ENCODE results near the gene LENEP. TPM values are rescaled to one million over a fixed set of nuclear protein-coding genes. Genes with fewer than 3 reads are reported as not detected.

Gene LENEP
- total RNA-seq, 1 experiment from 2014 or later, result 0.42 TPM

DNA sequence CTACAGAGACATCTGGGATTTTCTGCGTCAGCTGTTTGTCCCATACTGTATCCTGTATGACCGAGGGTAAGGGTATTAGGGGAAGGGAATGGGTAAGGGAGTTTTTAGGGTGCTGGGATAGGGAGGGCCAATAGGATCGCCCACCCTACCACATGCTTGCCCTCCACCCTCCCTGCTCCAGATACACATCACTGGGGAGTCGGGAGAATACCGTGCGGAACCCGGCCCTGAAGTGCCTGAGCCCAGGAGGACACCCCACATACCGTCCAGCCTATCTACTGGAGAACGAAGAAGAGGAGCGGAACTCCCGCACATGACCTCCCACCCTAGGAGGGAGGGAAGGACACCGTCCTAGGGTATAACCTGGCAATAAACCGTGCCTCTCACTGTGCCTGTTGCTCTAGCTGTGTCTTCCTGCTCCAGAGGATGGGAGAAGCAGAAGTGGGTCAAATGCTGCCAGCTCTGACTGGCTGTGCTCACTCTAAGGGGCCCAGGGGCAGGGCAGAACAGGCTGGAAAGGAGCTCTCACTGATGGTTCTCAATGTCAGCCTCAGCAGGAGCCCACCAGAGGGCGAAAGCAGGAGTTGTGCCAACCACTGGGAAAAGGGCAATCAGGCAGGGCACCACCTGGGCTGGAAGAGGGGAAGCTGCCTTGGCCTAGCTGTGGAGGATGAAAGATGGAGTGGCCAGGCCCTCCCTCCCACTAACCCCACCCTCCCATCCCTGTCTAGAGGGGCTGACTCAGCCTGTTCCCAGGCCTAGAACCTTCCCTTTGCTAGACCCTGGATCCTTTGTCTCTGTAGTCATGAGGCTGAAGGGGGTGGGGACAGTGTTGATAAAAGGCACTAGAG lies 440 bp upstream of the LENEP start:
- BruUV-seq (replicated peaks), result no TSS peak
- Histone ChIP-seq H3K9me3 (ENCODE audit: control insufficient read depth in 1 of 2, insufficient read depth in 1 of 2, low read depth in 1 of 2, low read length in 2 of 2) (no peaks in the 10 kb centered on the region), H3K27me3 (ENCODE audit: insufficient read depth, low read length) (no peaks in the 10 kb centered on the region), H2AFZ (ENCODE audit: low read depth, low read length, poor library complexity, severe bottlenecking) (no peak overlapping the region), H3K27ac (ENCODE audit: low read depth, low read length) (peak overlapping the region; percentile 29; the same call in 1 of the 2 replicates), H3K4me1 (ENCODE audit: control insufficient read depth in 1 of 2, insufficient read depth in 2 of 2, low read length in 2 of 2) (peaks cover 20 to 43% of the 10 kb centered on the region in 2 experiments), H3K4me3 (replicated peaks in 1 of 2; ENCODE audit: low read depth in 1 of 2, low read length in 2 of 2) (no peak overlapping the region), H3K4me2 (ENCODE audit: low read length) (no peak overlapping the region), H3K36me3 (ENCODE audit: control insufficient read depth in 1 of 2, insufficient read depth in 2 of 2, low read length in 2 of 2) (peaks cover 4 to 22% of the 10 kb centered on the region in 2 experiments; a peak in 3 of 4 replicates), H3K79me2 (ENCODE audit: insufficient read depth, low read length) (peaks cover 18% of the 10 kb centered on the region; the same call in 1 of the 2 replicates), H3K9ac (ENCODE audit: low read length) (no peak overlapping the region), H3K9me2 (ENCODE audit: insufficient read depth) (no peaks in the 10 kb centered on the region), H4K20me1 (ENCODE audit: insufficient read depth) (no peaks in the 10 kb centered on the region)
- CTCF ChIA-PET, result interaction anchor here (0.7 to 1.3 kb wide), 3 partner anchors 11 to 92 kb away, joined by 4 to 5 read pairs (median 4); no protein-coding TSS in a partner anchor
- POLR2A ChIA-PET, result interaction anchor here (1.1 to 2.8 kb wide), 3 partner anchors 10 to 31 kb away, joined by 3 to 15 read pairs (median 8); partner anchors contain the start of genes CKS1B and FLAD1
- TF ChIP-seq CTCF (IDR thresholded peaks at IDR 0.05 in 2 of 3, conservative IDR thresholded peaks at IDR 0.05 in 1 of 3; ENCODE audit: borderline replicate concordance in 1 of 3, insufficient read depth in 1 of 3, low read depth in 2 of 3, low read length in 2 of 3) (peak in 2 of 3 experiments; percentile 34 to 40; a peak in 3 of 6 replicates), FOSL1 (IDR thresholded peaks at IDR 0.05; ENCODE audit: low read depth) (no peak), POLR2AphosphoS5 (IDR thresholded peaks at IDR 0.05; ENCODE audit: low read depth, low read length) (0 out of 2 replicates have a peak, but pooled peaks have one; percentile 8), ZFX (IDR thresholded peaks at IDR 0.05) (no peak), ZBTB33 (IDR thresholded peaks at IDR 0.05; ENCODE audit: extremely low read depth, insufficient replicate concordance, low read length) (no peak), ZNF274 (IDR thresholded peaks at IDR 0.05; ENCODE audit: low read depth, low read length) (no peak)
- TF ChIP-seq, protein P1, sequence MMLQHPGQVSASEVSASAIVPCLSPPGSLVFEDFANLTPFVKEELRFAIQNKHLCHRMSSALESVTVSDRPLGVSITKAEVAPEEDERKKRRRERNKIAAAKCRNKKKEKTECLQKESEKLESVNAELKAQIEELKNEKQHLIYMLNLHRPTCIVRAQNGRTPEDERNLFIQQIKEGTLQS (IDR thresholded peaks at IDR 0.05), result no peak
- ATAC-seq (peak; percentile 65), DNase-seq (ENCODE audit: low read depth, low spot score) (no peak)
- RAD21 ChIA-PET (ENCODE audit: low non-redundant PET in 1 of 2, low total read pairs in 2 of 2, uncharacterized antibody in 2 of 2, unreplicated experiment in 2 of 2), result no interaction called here
- intact Hi-C loops (cut with micrococcal nuclease), result no loop called here

Measured in HCT116 (cell line).